H1 (cell line): ENCODE data around the gene AIRE. TPM values are rescaled to one million over a fixed set of nuclear protein-coding genes. Genes with fewer than 3 reads are reported as not detected.

Source experiments
- CTCF ChIA-PET: fragments of 300-600 bp; sonication (Branson Sonifier 250); formaldehyde crosslinking; loops from one replicate; lab custom pipeline; 2021; ENCODE audit not compliant: partially characterized antibody; lab: Charles Lee
- POLR2A ChIA-PET: fragments of 300-600 bp; sonication (Branson Sonifier 250); formaldehyde crosslinking; loops from one replicate; lab custom pipeline; 2021; ENCODE audit warnings: inconsistent platforms; ENCODE audit not compliant: partially characterized antibody; lab: Charles Lee
- DNase-seq, 2 experiments: peaks; one replicate each; pipeline versions ENCODE4 v3.0.0 to v3.0.0-alpha.2; 2010 to 2022; ENCODE audit warnings: low spot score in 2 of 2, low read depth in 1 of 2, mixed read lengths in 1 of 2
- FAIRE-seq: peaks from 2 replicates; lab custom pipeline; 2011; peaks lifted over from hg19 to GRCh38; lab: Jason Lieb, UNC
- H2AFZ ChIP-seq: 2 replicates; pipeline ENCODE4 v1.8.1; 2012; ENCODE audit warnings: low read length, inconsistent platforms
- H2AK5ac ChIP-seq: 2 replicates; pipeline ENCODE4 v1.6.1; 2013; ENCODE audit warnings: low read depth, low read length
- H2BK120ac ChIP-seq: replicated peaks from 2 replicates; pipeline ENCODE3; 2013; ENCODE audit warnings: low read depth, low read length, inconsistent platforms
- H2BK12ac ChIP-seq: 2 replicates; pipeline ENCODE4 v1.6.1; 2013; ENCODE audit warnings: low read depth, low read length
- H2BK15ac ChIP-seq: 2 replicates; pipeline ENCODE4 v1.6.1; 2013; ENCODE audit warnings: low read length
- H2BK20ac ChIP-seq: 2 replicates; pipeline ENCODE4 v1.6.1; 2013; ENCODE audit warnings: low read length
- H2BK5ac ChIP-seq: 2 replicates; pipeline ENCODE4 v1.6.1; 2013; ENCODE audit warnings: low read depth, low read length
- H3K14ac ChIP-seq: 2 replicates; pipeline ENCODE4 v1.6.1; 2013; ENCODE audit warnings: inconsistent platforms; ENCODE audit not compliant: insufficient read length
- H3K18ac ChIP-seq: 2 replicates; pipeline ENCODE4 v1.6.1; 2013; ENCODE audit warnings: low read length; ENCODE audit errors: extremely low read depth
- H3K23ac ChIP-seq: 2 replicates; pipeline ENCODE4 v1.6.1; 2013; ENCODE audit warnings: inconsistent platforms; ENCODE audit not compliant: insufficient read length
- H3K23me2 ChIP-seq: 2 replicates; pipeline ENCODE4 v1.6.1; 2013; ENCODE audit warnings: low read depth, low read length
- H3K27ac ChIP-seq: 2 replicates; pipeline ENCODE4 v1.6.1; 2011; ENCODE audit warnings: low read depth, low read length, inconsistent platforms
- H3K27me3 ChIP-seq, 4 experiments: replicated peaks in 1 of 4; 1 replicate in 1 of 4; 2 replicates in 3 of 4; pipeline versions ENCODE4 v1.6.1 to v1.8.1; 2011 to 2013; ENCODE audit warnings: low read length in 3 of 4, mild to moderate bottlenecking in 3 of 4, inconsistent platforms in 2 of 4, mixed read lengths in 2 of 4, moderate library complexity in 1 of 4; ENCODE audit not compliant: control insufficient read depth in 3 of 4, insufficient read depth in 3 of 4; ENCODE audit errors: extremely low read depth in 1 of 4
- H3K36me3 ChIP-seq, 4 experiments: 2 replicates each; pipeline versions ENCODE4 v1.6.1 to v1.8.1; 2011 to 2013; ENCODE audit warnings: mild to moderate bottlenecking in 4 of 4, low read length in 3 of 4, moderate library complexity in 2 of 4, control low read depth in 1 of 4, inconsistent platforms in 1 of 4; ENCODE audit not compliant: insufficient read depth in 4 of 4, control insufficient read depth in 2 of 4
- H3K4ac ChIP-seq: replicated peaks from 2 replicates; pipeline ENCODE3; 2013; ENCODE audit warnings: low read length, low read depth, mixed read lengths, inconsistent platforms; ENCODE audit not compliant: insufficient read length
- H3K4me1 ChIP-seq, 4 experiments: replicated peaks in 1 of 4; 1 replicate in 1 of 4; 2 replicates in 3 of 4; pipeline versions ENCODE4 v1.6.1 to v1.8.1; 2011 to 2013; ENCODE audit warnings: low read length in 3 of 4, inconsistent platforms in 2 of 4, mixed read lengths in 1 of 4; ENCODE audit not compliant: insufficient read depth in 4 of 4, control insufficient read depth in 3 of 4
- H3K4me2 ChIP-seq, 2 experiments: 2 replicates each; pipeline versions ENCODE4 v1.6.1 to v1.8.1; 2011 to 2013; ENCODE audit warnings: low read depth in 2 of 2, low read length in 2 of 2, control low read depth in 1 of 2, inconsistent platforms in 1 of 2, mild to moderate bottlenecking in 1 of 2; ENCODE audit not compliant: insufficient read depth in 1 of 2
- H3K4me3 ChIP-seq, 4 experiments: fragments of 200-600, 300-600 bp in 1 of 4; sonication (generic), shearing (Covaris generic), sonication (Bioruptor Twin) in 1 of 4; 2 replicates each; pipeline versions ENCODE4 v1.5.1 to v1.8.1; 2011 to 2016; ENCODE audit warnings: low read length in 4 of 4, low read depth in 3 of 4, control low read depth in 2 of 4, inconsistent platforms in 2 of 4, mild to moderate bottlenecking in 2 of 4, mixed read lengths in 1 of 4, moderate library complexity in 1 of 4; ENCODE audit not compliant: insufficient read depth in 2 of 4; ENCODE audit errors: extremely low read depth in 1 of 4
- H3K56ac ChIP-seq: replicated peaks from 2 replicates; pipeline ENCODE3; 2013; ENCODE audit warnings: low read depth, mild to moderate bottlenecking, mixed read lengths, low read length, inconsistent platforms; ENCODE audit not compliant: insufficient read length
- H3K79me1 ChIP-seq: 2 replicates; pipeline ENCODE4 v1.6.1; 2013; ENCODE audit warnings: low read depth, low read length, control low read depth
- H3K79me2 ChIP-seq, 2 experiments: 2 replicates each; pipeline versions ENCODE4 v1.6.1 to v1.8.1; 2012 to 2013; ENCODE audit warnings: low read length in 2 of 2, mild to moderate bottlenecking in 2 of 2, inconsistent platforms in 1 of 2; ENCODE audit not compliant: insufficient read depth in 2 of 2, control insufficient read depth in 1 of 2
- H3K9ac ChIP-seq, 4 experiments: replicated peaks in 1 of 4; 1 replicate in 1 of 4; 2 replicates in 3 of 4; pipeline versions ENCODE4 v1.6.1 to v1.8.1; 2011 to 2013; ENCODE audit warnings: low read depth in 3 of 4, low read length in 3 of 4, control low read depth in 2 of 4, mild to moderate bottlenecking in 2 of 4, moderate library complexity in 2 of 4, inconsistent platforms in 1 of 4; ENCODE audit errors: extremely low read depth in 1 of 4
- H3K9me3 ChIP-seq, 2 experiments: 2 replicates each; pipeline versions ENCODE4 v1.6.1 to v1.8.1; 2012 to 2013; ENCODE audit warnings: mild to moderate bottlenecking in 2 of 2, moderate library complexity in 2 of 2, control low read depth in 1 of 2, inconsistent platforms in 1 of 2, low read depth in 1 of 2, low read length in 1 of 2, mixed read lengths in 1 of 2; ENCODE audit not compliant: insufficient read depth in 2 of 2
- H4K20me1 ChIP-seq, 2 experiments: replicated peaks in 1 of 2; 2 replicates each; pipeline versions ENCODE3 to v1.8.1; 2011 to 2013; ENCODE audit warnings: inconsistent platforms in 2 of 2, low read length in 2 of 2, mild to moderate bottlenecking in 1 of 2; ENCODE audit not compliant: insufficient read depth in 2 of 2, control insufficient read depth in 1 of 2
- H4K5ac ChIP-seq: 2 replicates; pipeline ENCODE4 v1.6.1; 2013; ENCODE audit warnings: low read length, low read depth, mixed read lengths, inconsistent platforms; ENCODE audit not compliant: insufficient read length
- H4K8ac ChIP-seq: 2 replicates; pipeline ENCODE4 v1.8.0; 2013; ENCODE audit warnings: mild to moderate bottlenecking, moderate library complexity, low read length, inconsistent platforms; ENCODE audit not compliant: insufficient read depth; ENCODE audit errors: extremely low read depth
- H4K91ac ChIP-seq: replicated peaks from 2 replicates; pipeline ENCODE3; 2013; ENCODE audit warnings: low read length, mixed read lengths, inconsistent platforms; ENCODE audit not compliant: insufficient read length
- GABPA ChIP-seq: IDR thresholded peaks from 2 replicates; pipeline ENCODE4 v1.6.1; 2011; ENCODE audit warnings: mild to moderate bottlenecking, low read length, moderate library complexity, borderline replicate concordance; ENCODE audit not compliant: insufficient read depth
- KDM5A ChIP-seq: fragments of 200-600 bp; IDR thresholded peaks from 2 replicates; pipeline ENCODE4 v1.7.1; 2012; ENCODE audit warnings: mild to moderate bottlenecking, low read length, inconsistent platforms, mixed read lengths
- RFX5 ChIP-seq: IDR thresholded peaks from 2 replicates; pipeline ENCODE4 v1.6.1; 2011; ENCODE audit warnings: low read depth, low read length, improper control_type of control experiment, borderline replicate concordance
- SIRT6 ChIP-seq: IDR thresholded peaks from one replicate; pipeline ENCODE4 v1.7.1; 2012; ENCODE audit warnings: low read length, inconsistent platforms
- SRF ChIP-seq: IDR thresholded peaks from 2 replicates; pipeline ENCODE4 v1.6.1; 2011; ENCODE audit warnings: mild to moderate bottlenecking, low read depth, low read length, moderate library complexity
- WGBS, 2 experiments: shearing (Covaris generic) in 1 of 2; methylation state at CpG; one replicate each; pipeline versions ENCODE4 v1.1.6 to v1.1.7; 2013 to 2015; ENCODE audit warnings: low lambda C conversion rate in 2 of 2, mixed read lengths in 2 of 2, inconsistent platforms in 1 of 2, low coverage in 1 of 2, missing lambda C conversion rate in 1 of 2; ENCODE audit not compliant: insufficient replicate concordance in 2 of 2, insufficient coverage in 1 of 2, insufficient read length in 1 of 2; ENCODE audit errors: extremely low coverage in 1 of 2, missing lambda C conversion rate in 1 of 2; 5-methylcytosine and 5-hydroxymethylcytosine counted together
- long read RNA-seq, 2 experiments: library from RNA in 1 of 2; library from capped mRNA in 1 of 2; stranded (forward); transcript quantifications; one replicate each; pipeline ENCODE4 v2.0.0, GENCODE V29; 2021; ENCODE audit warnings: inconsistent platforms in 1 of 2
- polyA minus RNA-seq, 3 experiments: library from RNA; depleted of rRNA, polyadenylated mRNA; stranded (reverse); fragments of >200 nt; gene quantifications; 1 replicate in 2 of 3; 2 replicates in 1 of 3; pipeline ENCODE4 v1.2.3, GENCODE V29; 2011
- polyA plus RNA-seq, 7 experiments: library from polyadenylated mRNA; depleted of rRNA in 3 of 7; stranded (reverse) in 5 of 7; unstranded in 2 of 7; fragments of >200 nt in 5 of 7; fragments of 200-250 nt in 2 of 7; gene quantifications; 1 replicate in 5 of 7; 2 replicates in 1 of 7; 4 replicates in 1 of 7; pipeline versions ENCODE4 v1.2.1 to v1.2.3, GENCODE V29; 2011 to 2013; ENCODE audit warnings: missing spikeins in 2 of 7, mixed read lengths in 2 of 7
- total RNA-seq: library from RNA; stranded (reverse); fragmentation: NEBNext Ultra II Directional; extraction: Animal tissue kit (Norgen Biotek cat#: 25700); gene quantifications from 2 replicates; pipeline ENCODE4 v1.2.1, GENCODE V29; 2021
- TF ChIP-seq, protein P1 (sequence below): IDR thresholded peaks from 2 replicates; pipeline ENCODE4 v1.6.1; 2012; ENCODE audit warnings: inconsistent platforms

Gene AIRE
- 0.10 TPM in 1 of 2 replicates, not detected in the other for total RNA-seq
- 0.09 and 0.20 TPM in 2 replicates for polyA plus RNA-seq (2011; rRNA removed)
- polyA plus RNA-seq (2011; cell fraction: cytosol; rRNA removed), result 0.10 TPM
- 1.0 TPM for polyA plus RNA-seq (2011; cell fraction: nucleus; rRNA removed)
- polyA plus RNA-seq (2012, experiment 1 of 2), result 0.16 to 0.23 TPM (median 0.20 TPM) in 3 of 4 replicates, not detected in the other
- polyA plus RNA-seq (2012, experiment 2 of 2), result 0.09 TPM
- polyA plus RNA-seq (2013, experiment 1 of 2), result 0.02 TPM
- polyA plus RNA-seq (2013, experiment 2 of 2), result not detected
- polyA minus RNA-seq (2011; rRNA and poly(A)+ RNA removed), result 0.06 and 0.10 TPM in 2 replicates
- not detected for polyA minus RNA-seq (2011; cell fraction: cytosol; rRNA and poly(A)+ RNA removed)
- 0.30 TPM for polyA minus RNA-seq (2011; cell fraction: nucleus; rRNA and poly(A)+ RNA removed)
- long read RNA-seq, experiment 1, result 0 reads
- long read RNA-seq, experiment 2, result 0 reads

DNA sequence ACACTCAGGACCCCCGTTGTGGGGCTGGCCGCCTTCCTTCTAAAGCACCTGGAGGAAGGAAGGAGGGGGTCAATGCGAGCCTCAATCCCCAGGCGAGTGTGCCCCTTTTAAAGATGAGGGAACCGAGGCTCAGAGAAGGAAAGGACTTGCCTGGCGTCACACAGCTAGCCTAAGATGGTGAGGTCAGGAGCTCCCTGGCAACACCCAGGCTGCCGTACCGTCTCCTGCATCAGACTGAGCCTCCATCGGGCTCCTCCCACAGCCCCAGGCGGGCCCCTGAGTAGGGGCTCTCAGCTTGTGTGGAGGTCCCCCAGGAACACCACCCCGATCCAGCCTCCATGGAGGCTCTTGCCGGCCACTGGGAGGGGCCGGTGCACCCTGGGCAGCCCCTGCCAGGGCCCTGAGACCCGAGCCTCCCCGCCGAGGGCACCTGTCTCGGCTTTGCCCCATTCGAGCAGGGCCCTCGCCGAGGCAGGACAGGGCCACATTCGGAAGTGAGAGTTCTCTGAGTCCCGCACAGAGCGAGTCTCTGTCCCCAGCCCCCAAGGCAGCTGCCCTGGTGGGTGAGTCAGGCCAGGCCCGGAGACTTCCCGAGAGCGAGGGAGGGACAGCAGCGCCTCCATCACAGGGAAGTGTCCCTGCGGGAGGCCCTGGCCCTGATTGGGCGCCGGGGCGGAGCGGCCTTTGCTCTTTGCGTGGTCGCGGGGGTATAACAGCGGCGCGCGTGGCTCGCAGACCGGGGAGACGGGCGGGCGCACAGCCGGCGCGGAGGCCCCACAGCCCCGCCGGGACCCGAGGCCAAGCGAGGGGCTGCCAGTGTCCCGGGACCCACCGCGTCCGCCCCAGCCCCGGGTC, at the start of gene AIRE:
Gene AIRE (plus strand): TSS at position 739 of the 855 bp plus-strand sequence. CDS start 131 bp downstream, outside the sequence.
- 0 out of 2 replicates have a peak within 1 kb of the TSS, but pooled peaks have one; percentile 18 for H2BK12ac ChIP-seq
- peak within 1 kb of the TSS; percentile 48 for H2BK15ac ChIP-seq
- no peaks in the 10 kb centered on the region for H3K79me2 ChIP-seq
- H3K23me2 ChIP-seq, result no peaks in the 10 kb centered on the region; the same call in 1 of the 2 replicates
- 36% methylated on average over 33 of the region's 56 CpGs; no CpG with 5 or more reads in 1 of the 2 experiments for WGBS, 2 experiments
- no peak within 1 kb of the TSS for H2AK5ac ChIP-seq
- DNase-seq (no peak), FAIRE-seq (no peak)
- peak within 1 kb of the TSS; percentile 25 for H4K91ac ChIP-seq
- H3K14ac ChIP-seq, result no peak within 1 kb of the TSS
- no peak within 1 kb of the TSS for H3K27ac ChIP-seq
- H4K5ac ChIP-seq, result no peak within 1 kb of the TSS
- H3K4me1 ChIP-seq, result peaks cover 0 to 23% (median 15%) of the 10 kb centered on the region in 4 experiments; a peak in 6 of 7 replicates
- H2BK5ac ChIP-seq, result no peak within 1 kb of the TSS
- H3K9me3 ChIP-seq, result no peaks in the 10 kb centered on the region
- H4K20me1 ChIP-seq, result no peaks in the 10 kb centered on the region
- H2BK120ac ChIP-seq, result no peak within 1 kb of the TSS
- CTCF ChIA-PET, result interaction anchor here (1.0 to 5.3 kb wide), 3 partner anchors 11 to 17 kb away, joined by 3 to 53 read pairs (median 11); no protein-coding TSS in a partner anchor
- POLR2A ChIA-PET, result no interaction called here
- H2AFZ ChIP-seq, result peak within 1 kb of the TSS; percentile 78; the same call in 1 of the 2 replicates
- H3K4ac ChIP-seq, result no peak within 1 kb of the TSS
- no peaks in the 10 kb centered on the region for H3K79me1 ChIP-seq
- H3K36me3 ChIP-seq, result no peaks in the 10 kb centered on the region
- peaks cover 0 to 28% (median 17%) of the 10 kb centered on the region in 4 experiments; a peak in 5 of 7 replicates for H3K27me3 ChIP-seq
- no peak within 1 kb of the TSS for H2BK20ac ChIP-seq
- H3K4me2 ChIP-seq, result peak within 1 kb of the TSS; percentile 48 to 89
- H3K18ac ChIP-seq, result peak within 1 kb of the TSS; percentile 32
- H3K9ac ChIP-seq, result no peak within 1 kb of the TSS
- peak within 1 kb of the TSS; percentile 6 to 57 (median 26) for H3K4me3 ChIP-seq
- H3K56ac ChIP-seq, result no peak within 1 kb of the TSS
- no peak within 1 kb of the TSS for H4K8ac ChIP-seq
- no peak within 1 kb of the TSS for H3K23ac ChIP-seq
- TF ChIP-seq SIRT6 (no peak), SRF (no peak), KDM5A (no peak), RFX5 (no peak), GABPA (no peak)
- TF ChIP-seq, protein P1, sequence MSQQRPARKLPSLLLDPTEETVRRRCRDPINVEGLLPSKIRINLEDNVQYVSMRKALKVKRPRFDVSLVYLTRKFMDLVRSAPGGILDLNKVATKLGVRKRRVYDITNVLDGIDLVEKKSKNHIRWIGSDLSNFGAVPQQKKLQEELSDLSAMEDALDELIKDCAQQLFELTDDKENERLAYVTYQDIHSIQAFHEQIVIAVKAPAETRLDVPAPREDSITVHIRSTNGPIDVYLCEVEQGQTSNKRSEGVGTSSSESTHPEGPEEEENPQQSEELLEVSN, result no peak
